Small intestine (tissue), 7 donors: ENCODE measurements around the gene HES2. TPM values are rescaled to one million over a fixed set of nuclear protein-coding genes. Genes with fewer than 3 reads are reported as not detected.
"Not testable (repeated sequence)": the region's sequence is repeated elsewhere in the genome, so short reads cannot be mapped to it uniquely, and the experiment has no call there.

Experiments used
- DNase-seq, 2 donors: peaks; one replicate each; pipeline versions ENCODE4 v3.0.0 to v3.0.0-alpha.2; 2013
- FAIRE-seq: peaks from 2 replicates; lab custom pipeline; 2012; peaks lifted over from hg19 to GRCh38; lab: Jason Lieb, UNC
- H3K27ac ChIP-seq, 3 donors: one replicate each; pipeline ENCODE4 v1.5.1; 2013; ENCODE audit warnings: low read length in 2 of 3, mild to moderate bottlenecking in 2 of 3, control low read depth in 1 of 3, inconsistent platforms in 1 of 3, low read depth in 1 of 3, moderate library complexity in 1 of 3
- H3K27me3 ChIP-seq, 3 donors: one replicate each; pipeline ENCODE4 v1.6.1; 2013; ENCODE audit warnings: low read length in 3 of 3, inconsistent platforms in 1 of 3; ENCODE audit not compliant: control insufficient read depth in 3 of 3, insufficient read depth in 3 of 3
- H3K36me3 ChIP-seq, 3 donors: one replicate each; pipeline ENCODE4 v1.6.1; 2013; ENCODE audit warnings: low read length in 3 of 3, inconsistent platforms in 1 of 3, low read depth in 1 of 3, mild to moderate bottlenecking in 1 of 3, moderate library complexity in 1 of 3; ENCODE audit not compliant: control insufficient read depth in 3 of 3, insufficient read depth in 2 of 3
- H3K4me1 ChIP-seq, 3 donors: one replicate each; pipeline ENCODE4 v1.6.1; 2013; ENCODE audit warnings: low read length in 2 of 3, inconsistent platforms in 1 of 3, low read depth in 1 of 3, mild to moderate bottlenecking in 1 of 3, moderate library complexity in 1 of 3; ENCODE audit not compliant: control insufficient read depth in 3 of 3, insufficient read depth in 2 of 3
- H3K4me3 ChIP-seq, 3 donors: one replicate each; pipeline ENCODE4 v1.5.1; 2013; ENCODE audit warnings: low read length in 3 of 3, control low read depth in 1 of 3, inconsistent platforms in 1 of 3, low read depth in 1 of 3, mild to moderate bottlenecking in 1 of 3, moderate library complexity in 1 of 3
- H3K9me3 ChIP-seq, 2 donors: one replicate each; pipeline ENCODE4 v1.6.1; 2013; ENCODE audit warnings: low read depth in 1 of 2, low read length in 1 of 2; ENCODE audit not compliant: control insufficient read depth in 2 of 2, insufficient read depth in 1 of 2
- WGBS, 3 donors: extraction: QIAGEN DNeasy Blood & Tissue Kit; methylation state at CpG; one replicate each; pipeline ENCODE4 v1.1.7; 2013; 5-methylcytosine and 5-hydroxymethylcytosine counted together
- polyA plus RNA-seq, 4 donors: library from polyadenylated mRNA; stranded (reverse) in 3 of 4; unstranded in 1 of 4; fragments of 200-250 nt in 3 of 4; fragments of 120-200 nt in 1 of 4; gene quantifications; one replicate each; pipeline versions ENCODE4 v1.2.1 to v1.2.3, GENCODE V29; 2013
- donor health status: healthy with polysubstance abuse.
- donor health status: control.
- donor health status: control.
- donor health status: Bipolar disorder and iron deficiency.
- donor health status: healthy.

HES2 gene
- polyA plus RNA-seq, 4 donors: 0.55 to 2.2 (median 1.6) TPM

DNA sequence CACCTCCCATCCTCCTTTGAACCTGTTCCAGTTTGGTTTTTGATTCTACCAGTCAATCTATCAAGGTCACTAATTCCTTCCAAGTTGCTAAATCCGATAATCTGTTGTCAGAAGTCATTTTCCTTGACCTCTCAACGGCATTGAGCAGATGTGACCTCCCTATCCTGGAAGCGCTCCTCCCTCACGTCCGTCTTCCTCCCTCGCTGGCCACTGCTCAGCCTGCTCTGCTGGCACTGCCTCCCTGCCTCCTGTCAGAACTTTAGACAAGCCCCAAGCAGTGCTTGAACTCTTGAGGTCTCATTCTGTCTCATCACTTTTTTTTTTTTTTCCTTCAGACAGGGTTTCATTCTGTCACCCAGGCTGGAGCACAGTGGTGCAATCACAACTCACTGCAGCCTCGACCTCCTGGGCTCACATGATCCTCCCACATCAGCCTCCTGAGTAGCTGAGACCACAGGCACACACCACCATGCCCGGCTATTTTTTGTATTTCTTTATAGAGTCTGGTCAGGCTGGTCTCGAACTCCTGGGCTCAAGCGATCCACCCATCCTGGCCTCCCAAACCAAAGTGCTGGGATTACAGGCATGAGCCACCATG lies 21.8 kb downstream of the HES2 start:
- FAIRE-seq (no peak), DNase-seq (no peak)
- H3K27me3 ChIP-seq: peaks cover 0 to 3% (median 0%) of the 10 kb centered on the region in 3 donors

GRCh38 chr1:6396998-6397397 lies 22.7 kb downstream of the HES2 start:
- Histone ChIP-seq H3K27me3 (peaks cover 0 to 3% (median 0%) of the 10 kb centered on the region in 3 donors), H3K36me3 (no peaks in the 10 kb centered on the region), H3K9me3 (no peaks in the 10 kb centered on the region), H3K27ac (no peak overlapping the region), H3K4me1 (peaks cover 0 to 9% (median 3%) of the 10 kb centered on the region in 3 donors), H3K4me3 (no peak overlapping the region)
- DNase-seq (no peak), FAIRE-seq (no peak)

More for the DNA sequence above, 21.8 kb downstream of the HES2 start:
- H3K27ac ChIP-seq: no peak overlapping the region
- peaks cover 0 to 4% (median 3%) of the 10 kb centered on the region in 3 donors for H3K4me1 ChIP-seq
- WGBS, 3 donors: 59 to 72% (median 69%) methylated on average over 10 of the region's 10 CpGs
- no peak overlapping the region for H3K4me3 ChIP-seq
- H3K9me3 ChIP-seq: no peaks in the 10 kb centered on the region
- H3K36me3 ChIP-seq: no peaks in the 10 kb centered on the region

DNA sequence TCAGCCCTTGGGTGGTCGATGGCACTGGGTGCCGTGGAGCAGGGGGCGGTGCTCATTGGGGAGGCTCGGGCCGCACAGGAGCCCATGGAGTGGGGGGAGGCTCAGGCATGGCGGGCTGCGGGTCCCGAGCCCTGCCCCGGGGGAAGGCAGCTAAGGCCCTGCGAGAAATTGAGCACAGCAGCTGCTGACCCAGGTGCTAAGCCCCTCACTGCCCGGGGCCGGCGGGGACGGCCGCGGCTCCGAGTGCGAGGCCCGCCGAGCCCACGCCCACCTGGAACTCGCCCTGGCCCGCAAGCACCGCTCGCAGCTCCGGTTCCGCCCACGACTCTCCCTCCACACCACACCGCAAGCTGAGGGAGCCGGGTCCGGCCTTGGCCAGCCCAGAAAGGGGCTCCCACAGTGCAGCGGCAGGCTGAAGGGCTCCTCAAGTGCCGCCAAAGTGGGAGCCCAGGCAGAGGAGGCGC lies 23.9 kb downstream of the HES2 start:
- WGBS, 3 donors: 94 to 97% (median 97%) methylated on average over 25 to 34 of the region's 34 CpGs
- not testable (repeated sequence) for DNase-seq, FAIRE-seq, H3K36me3 ChIP-seq, H3K9me3 ChIP-seq, H3K27me3 ChIP-seq, H3K27ac ChIP-seq, H3K4me3 ChIP-seq
- peaks cover 2 to 11% (median 3%) of the 10 kb centered on the region in 3 donors for H3K4me1 ChIP-seq

DNA sequence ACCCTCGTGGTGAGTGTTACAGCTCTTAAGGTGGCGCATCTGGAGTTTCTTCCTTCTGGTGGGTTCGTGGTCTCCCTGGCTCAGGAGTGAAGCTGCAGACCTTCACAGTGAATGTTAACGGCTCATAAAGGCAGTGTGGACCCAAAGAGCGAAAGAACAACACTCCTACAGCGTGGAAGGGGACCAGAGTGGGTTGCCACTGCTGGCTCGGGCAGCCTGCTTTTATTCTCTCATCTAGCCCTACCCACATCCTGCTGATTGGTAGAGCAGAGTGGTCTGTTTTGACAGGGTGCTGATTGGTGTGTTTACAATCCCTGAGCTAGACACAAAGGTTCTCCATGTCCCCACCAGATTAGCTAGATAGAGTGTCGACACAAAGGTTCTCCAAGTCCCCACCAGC lies 24.6 kb downstream of the HES2 start:
- H3K27ac ChIP-seq, H3K4me3 ChIP-seq, FAIRE-seq, H3K9me3 ChIP-seq, H3K36me3 ChIP-seq, DNase-seq, H3K27me3 ChIP-seq: not testable (repeated sequence)
- H3K4me1 ChIP-seq: peaks cover 2 to 11% (median 3%) of the 10 kb centered on the region in 3 donors
- 88 to 93% (median 90%) methylated on average over 8 of the region's 8 CpGs for WGBS, 3 donors

DNA sequence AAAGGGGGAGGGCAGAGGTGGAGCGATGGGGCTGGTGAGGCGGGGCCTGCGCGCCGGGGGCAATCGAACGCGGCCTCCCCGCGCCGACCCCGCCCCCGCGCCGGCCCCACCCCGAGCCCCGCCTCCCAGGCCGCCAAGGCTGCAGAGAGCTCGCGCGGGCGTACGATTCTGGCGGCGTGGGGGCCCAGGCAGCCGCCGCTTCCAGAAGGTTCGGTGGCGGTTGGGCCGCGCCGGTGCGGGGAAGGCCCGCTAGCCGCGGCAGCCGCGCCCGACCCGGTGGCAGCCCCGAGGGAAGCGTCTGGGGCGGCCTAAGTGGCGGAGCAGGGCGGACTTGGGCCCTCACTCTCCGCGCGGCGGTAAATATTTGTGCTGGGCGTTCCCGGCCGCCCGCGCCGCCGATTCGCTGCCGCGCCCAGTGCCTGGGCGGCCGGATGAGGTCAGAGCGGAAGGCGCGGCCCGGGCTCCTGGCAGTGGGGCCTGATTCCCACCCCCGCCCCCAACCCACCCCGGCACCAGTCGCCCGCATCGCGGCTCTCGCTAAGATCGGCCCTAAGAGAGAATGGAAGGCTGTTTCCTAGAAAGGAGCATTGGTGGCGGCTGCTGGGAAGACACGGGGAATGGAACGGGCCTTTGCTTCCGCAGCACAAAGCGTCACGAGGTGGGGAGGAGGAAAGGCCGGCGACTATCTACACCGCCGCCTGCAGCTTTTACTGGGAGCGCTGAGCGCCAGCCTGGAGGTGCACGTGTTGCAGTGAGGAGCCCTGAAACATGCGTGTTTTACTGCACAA lies 26.1 kb downstream of the HES2 start, which contains the start of gene ACOT7:
Gene ACOT7 (minus strand): TSS at position 368 of the 788 bp plus-strand sequence. CDS start 368 bp downstream, outside the sequence.
- Histone ChIP-seq H3K27me3 (no peaks in the 10 kb centered on the region), H3K9me3 (no peaks in the 10 kb centered on the region), H3K4me3 (peak within 1 kb of the TSS; percentile 43 to 83 (median 70)), H3K4me1 (peaks cover 2 to 11% (median 3%) of the 10 kb centered on the region in 3 donors), H3K27ac (peak within 1 kb of the TSS; percentile 83 to 99 (median 98)), H3K36me3 (no peaks in the 10 kb centered on the region)
- no peak for FAIRE-seq
- WGBS, 3 donors: 0% methylated on average over 45 to 87 of the region's 87 CpGs
- DNase-seq: peak; percentile 94 to 98

DNA sequence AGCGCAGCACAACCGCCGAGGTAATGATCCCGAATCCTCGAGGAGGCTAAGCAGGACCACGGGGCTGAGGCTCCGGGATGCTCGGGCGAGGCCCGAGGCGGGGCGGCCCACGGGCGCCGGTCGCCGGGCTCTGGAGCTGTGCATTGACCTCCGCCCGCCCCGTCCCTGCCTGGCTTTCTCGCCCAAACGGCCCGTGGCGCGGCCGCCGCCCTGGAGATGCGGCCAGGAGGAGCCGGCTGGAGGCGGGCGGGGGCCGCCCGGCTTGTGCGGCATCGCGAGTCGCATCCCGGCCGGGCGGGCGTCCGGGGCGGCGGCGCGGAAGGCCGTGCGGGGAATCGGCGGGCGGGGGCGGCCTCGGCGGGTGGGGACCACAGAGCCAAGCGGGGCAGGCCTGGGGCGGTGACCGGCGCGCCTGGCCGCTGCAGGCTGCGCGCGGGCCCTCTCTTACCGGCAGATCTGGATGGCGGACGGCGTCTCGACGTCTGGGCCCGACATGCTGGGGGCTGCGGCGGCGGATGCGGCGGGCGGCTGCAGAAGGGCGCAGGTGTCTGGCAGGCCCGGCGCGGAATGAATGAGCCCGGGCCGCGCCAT lies 26.8 kb downstream of the HES2 start:
- Histone ChIP-seq H3K27me3 (no peaks in the 10 kb centered on the region), H3K9me3 (no peaks in the 10 kb centered on the region), H3K36me3 (no peaks in the 10 kb centered on the region), H3K4me3 (peak overlapping the region; percentile 32 to 83 (median 70)), H3K4me1 (peaks cover 2 to 11% (median 3%) of the 10 kb centered on the region in 3 donors), H3K27ac (peak overlapping the region in 1 of 3 donors; percentile 77)
- WGBS, 3 donors: 1% methylated on average over 25 to 83 of the region's 83 CpGs
- FAIRE-seq (no peak), DNase-seq (peak in 1 of 2 donors; percentile 23)

GRCh38 chr1:6391951-6392808 lies 27.5 kb downstream of the HES2 start:
- peak; percentile 36 to 47 for DNase-seq
- WGBS, 3 donors: 26 to 38% (median 28%) methylated on average over 13 to 16 of the region's 16 CpGs
- H3K9me3 ChIP-seq: no peaks in the 10 kb centered on the region

More at GRCh38 chr1:6391951-6392808, 27.5 kb downstream of the HES2 start:
- H3K36me3 ChIP-seq: peaks cover 0 to 3% (median 0%) of the 10 kb centered on the region in 3 donors
- no peak for FAIRE-seq
- H3K4me3 ChIP-seq: peak overlapping the region in 2 of 3 donors; percentile 13 to 83
- H3K27ac ChIP-seq: peak overlapping the region in 1 of 3 donors; percentile 28
- H3K27me3 ChIP-seq: no peaks in the 10 kb centered on the region
- peaks cover 2 to 11% (median 3%) of the 10 kb centered on the region in 3 donors for H3K4me1 ChIP-seq
